ENCODE data around the gene TNNC1.

Gene TNNC1

DNA sequence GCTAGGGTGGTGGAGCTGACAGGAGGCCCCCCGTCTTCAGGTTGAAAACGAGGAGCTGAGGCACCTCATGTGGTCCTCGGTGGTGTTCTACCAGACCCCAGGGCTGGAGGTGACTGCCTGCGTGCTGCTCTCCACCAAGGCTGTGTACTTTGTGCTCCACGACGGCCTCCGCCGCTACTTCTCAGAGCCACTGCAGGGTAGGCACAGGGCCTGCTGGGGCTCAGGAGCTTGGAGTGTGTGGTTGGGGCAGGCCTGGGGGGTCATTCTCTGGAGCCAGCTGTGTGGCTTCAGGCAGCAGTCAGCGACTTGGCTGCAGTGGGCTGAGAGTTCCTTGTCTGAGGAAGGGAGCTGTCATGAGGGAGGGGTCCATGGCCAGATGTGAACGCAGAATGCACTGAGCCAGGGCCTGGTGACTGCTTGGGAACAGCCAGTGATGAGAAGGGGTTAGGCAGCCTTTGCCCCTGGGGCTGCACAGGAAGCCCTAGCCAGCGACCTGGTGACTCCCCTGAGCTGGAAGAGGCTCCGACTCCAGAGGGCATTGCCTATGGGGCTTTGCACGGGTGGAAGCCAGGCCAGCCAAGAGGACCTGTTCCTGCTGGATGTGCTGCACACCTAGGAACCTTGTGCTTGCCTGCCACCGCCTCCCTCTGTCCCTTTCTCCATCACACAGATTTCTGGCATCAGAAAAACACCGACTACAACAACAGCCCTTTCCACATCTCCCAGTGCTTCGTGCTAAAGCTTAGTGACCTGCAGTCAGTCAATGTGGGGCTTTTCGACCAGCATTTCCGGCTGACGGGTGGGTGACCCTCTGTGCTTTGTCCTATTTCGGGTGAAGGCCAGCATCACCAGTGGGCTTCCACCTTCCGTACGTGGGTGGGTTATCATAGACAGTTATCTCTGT, 36.4 kb upstream of the TNNC1 start:
- H3K36me3 Mint-ChIP-seq, result peaks cover 32 to 51% of the 10 kb centered on the region in 2 donors

GRCh38 chr3:52489453-52489852, 35.6 kb upstream of the TNNC1 start:
- no peak for DNase-seq
- Mint-ChIP-seq H3K4me3 (no peak overlapping the region), H3K36me3 (peaks cover 33 to 56% of the 10 kb centered on the region in 2 donors), H3K4me1 (peaks cover 2 to 4% of the 10 kb centered on the region in 2 donors), H3K27me3 (peaks cover 2 to 3% of the 10 kb centered on the region in 2 donors), H3K27ac (no peak overlapping the region), H3K9me3 (no peaks in the 10 kb centered on the region)
- no peak for ATAC-seq (replicated peaks)

More for the DNA sequence above, 36.4 kb upstream of the TNNC1 start:
- Mint-ChIP-seq H3K27me3 (peaks cover 4 to 7% of the 10 kb centered on the region in 2 donors), H3K4me1 (peaks cover 2 to 7% of the 10 kb centered on the region in 2 donors), H3K9me3 (no peaks in the 10 kb centered on the region), H3K4me3 (no peak overlapping the region), H3K27ac (no peak overlapping the region)
- DNase-seq, result no peak
- ATAC-seq (replicated peaks), result no peak

- Mint-ChIP-seq H3K36me3 (peaks cover 33 to 56% of the 10 kb centered on the region in 2 donors), H3K27ac (no peak overlapping the region), H3K9me3 (no peaks in the 10 kb centered on the region), H3K27me3 (no peaks in the 10 kb centered on the region), H3K4me1 (peaks cover 0 to 2% of the 10 kb centered on the region in 2 donors), H3K4me3 (no peak overlapping the region)
- DNase-seq, result no peak
- no peak for ATAC-seq (replicated peaks)
Observed at GRCh38 chr3:52488746-52489145, 34.9 kb upstream of the TNNC1 start.

- H3K4me1 Mint-ChIP-seq, result peaks cover 0 to 2% of the 10 kb centered on the region in 2 donors
- no peak for DNase-seq
- no peaks in the 10 kb centered on the region for H3K9me3 Mint-ChIP-seq
- no peak for ATAC-seq (replicated peaks)
- H3K36me3 Mint-ChIP-seq, result peaks cover 33 to 56% of the 10 kb centered on the region in 2 donors
- H3K27ac Mint-ChIP-seq, result no peak overlapping the region
- H3K27me3 Mint-ChIP-seq, result no peaks in the 10 kb centered on the region
- no peak overlapping the region for H3K4me3 Mint-ChIP-seq
Observed at GRCh38 chr3:52487788-52488691, 34.2 kb upstream of the TNNC1 start.

- Mint-ChIP-seq H3K27ac (peak overlapping the region; percentile 22), H3K27me3 (no peaks in the 10 kb centered on the region), H3K36me3 (peaks cover 33 to 55% of the 10 kb centered on the region in 2 donors), H3K4me3 (no peak overlapping the region), H3K9me3 (no peaks in the 10 kb centered on the region), H3K4me1 (peaks cover 0 to 2% of the 10 kb centered on the region in 2 donors)
- ATAC-seq (replicated peaks) (no peak), DNase-seq (no peak)
Observed at GRCh38 chr3:52487050-52487787, 33.4 kb upstream of the TNNC1 start.

DNA sequence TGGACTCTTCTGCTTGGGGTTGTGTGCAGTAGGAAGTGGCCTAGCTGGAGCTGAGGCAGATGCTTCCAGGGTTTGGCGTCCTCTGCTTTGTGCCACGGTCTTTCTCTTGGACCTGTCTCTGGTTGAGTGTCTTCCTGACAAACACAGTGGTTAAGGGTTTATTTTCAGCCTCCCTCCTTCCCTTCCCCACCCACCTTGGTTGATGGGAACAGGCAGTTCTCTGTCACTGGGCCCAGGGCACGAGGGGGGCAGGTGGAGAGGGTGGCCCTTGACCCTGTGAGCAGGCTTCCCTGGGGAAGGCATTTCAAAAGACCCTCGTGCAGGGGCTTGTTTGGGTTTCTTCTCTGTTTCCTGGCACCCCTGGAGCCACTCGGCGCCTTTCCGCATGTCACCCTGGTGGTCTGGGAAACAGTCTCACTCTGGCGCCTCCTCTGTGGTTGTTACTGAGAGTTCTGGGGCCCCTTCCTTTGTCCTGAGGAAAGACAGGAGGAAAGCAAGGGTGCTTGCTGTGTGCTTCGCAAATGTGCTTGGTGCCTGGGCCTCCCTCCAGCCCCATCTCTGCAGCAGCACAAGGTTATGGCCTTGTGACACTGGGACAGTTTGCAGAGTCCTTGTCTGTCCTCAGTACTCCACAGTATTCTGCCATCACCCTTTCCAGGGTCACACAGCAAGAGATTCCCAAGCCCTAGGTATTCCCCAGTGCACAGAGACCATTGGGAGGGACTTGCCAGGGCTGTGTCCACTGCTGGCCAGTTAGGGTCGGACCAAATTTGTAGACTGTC, 31.0 kb upstream of the TNNC1 start:
- no peaks in the 10 kb centered on the region for H3K9me3 Mint-ChIP-seq
- no peaks in the 10 kb centered on the region for H3K4me1 Mint-ChIP-seq
- H3K4me3 Mint-ChIP-seq, result no peak overlapping the region
- peaks cover 42 to 60% of the 10 kb centered on the region in 2 donors for H3K36me3 Mint-ChIP-seq
- ATAC-seq (replicated peaks) (no peak), DNase-seq (no peak)
- H3K27ac Mint-ChIP-seq, result no peak overlapping the region
- H3K27me3 Mint-ChIP-seq, result no peaks in the 10 kb centered on the region

- H3K27me3 Mint-ChIP-seq, result no peaks in the 10 kb centered on the region
- no peak overlapping the region for H3K27ac Mint-ChIP-seq
- ATAC-seq (replicated peaks) (no peak), DNase-seq (no peak)
- H3K36me3 Mint-ChIP-seq, result peaks cover 47 to 65% of the 10 kb centered on the region in 2 donors
- no peaks in the 10 kb centered on the region for H3K4me1 Mint-ChIP-seq
- H3K4me3 Mint-ChIP-seq, result no peak overlapping the region
- H3K9me3 Mint-ChIP-seq, result no peaks in the 10 kb centered on the region
Observed at GRCh38 chr3:52483577-52484381, 29.9 kb upstream of the TNNC1 start.

- Mint-ChIP-seq H3K4me1 (no peaks in the 10 kb centered on the region), H3K27ac (no peak overlapping the region), H3K9me3 (no peaks in the 10 kb centered on the region), H3K27me3 (no peaks in the 10 kb centered on the region), H3K4me3 (no peak overlapping the region), H3K36me3 (peaks cover 41 to 66% of the 10 kb centered on the region in 2 donors)
- ATAC-seq (replicated peaks), result peak in 1 of 2 donors; percentile 7
- no peak for DNase-seq
Observed at GRCh38 chr3:52483081-52483480, 29.2 kb upstream of the TNNC1 start.

GRCh38 chr3:52481819-52482521, 28.1 kb upstream of the TNNC1 start:
- Mint-ChIP-seq H3K4me1 (no peaks in the 10 kb centered on the region), H3K4me3 (no peak overlapping the region), H3K27me3 (no peaks in the 10 kb centered on the region), H3K27ac (no peak overlapping the region), H3K9me3 (no peaks in the 10 kb centered on the region), H3K36me3 (peaks cover 36 to 62% of the 10 kb centered on the region in 2 donors)
- DNase-seq, result no peak
- no peak for ATAC-seq (replicated peaks)

DNA sequence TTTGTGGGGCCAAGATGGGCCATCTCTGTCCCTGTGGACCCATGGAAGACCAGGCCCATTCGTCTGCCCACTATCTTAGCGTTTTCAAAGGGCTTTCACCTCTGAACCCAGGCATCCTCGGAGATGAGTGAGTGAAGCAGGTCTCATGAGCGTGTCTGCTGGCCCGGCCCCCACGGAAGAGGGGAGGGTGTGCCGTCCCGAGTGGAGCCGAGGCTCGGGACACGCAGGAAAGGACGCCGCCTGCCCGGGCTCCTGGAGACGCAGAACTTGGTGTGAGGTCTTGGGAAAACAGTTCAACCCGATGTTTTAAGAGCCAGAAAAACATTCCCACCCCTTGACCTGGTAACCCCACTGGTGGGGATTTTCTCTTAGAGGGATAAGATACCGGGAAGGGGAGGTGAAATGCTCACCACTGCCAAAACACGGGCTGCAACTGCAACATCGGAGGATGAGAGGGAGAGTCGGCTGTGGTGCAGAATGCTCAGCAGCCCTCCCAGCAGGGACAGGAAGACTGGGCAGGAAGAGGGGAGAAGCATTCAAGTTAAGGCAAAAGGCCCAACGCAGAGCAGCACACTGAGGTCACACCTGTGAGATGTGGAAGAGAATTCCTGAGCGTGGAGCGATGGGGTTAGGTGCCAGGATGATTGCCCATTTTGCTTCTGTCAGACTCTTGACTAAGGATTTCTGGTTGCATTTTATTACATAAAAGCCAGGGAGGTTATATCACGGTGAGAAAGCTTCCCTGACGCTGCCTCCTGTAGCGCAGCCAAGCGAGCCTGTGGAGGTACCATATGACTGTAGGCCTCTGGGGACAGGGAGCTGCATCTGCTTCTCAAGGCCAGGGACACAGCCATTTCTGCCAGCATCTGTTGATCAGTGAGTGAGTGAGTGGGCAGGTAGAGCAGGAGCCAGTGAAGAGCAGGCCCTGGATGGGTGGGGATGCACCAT, 27.2 kb upstream of the TNNC1 start:
- H3K27ac Mint-ChIP-seq, result peak overlapping the region; percentile 33
- no peak for ATAC-seq (replicated peaks)
- H3K27me3 Mint-ChIP-seq, result no peaks in the 10 kb centered on the region

DNA sequence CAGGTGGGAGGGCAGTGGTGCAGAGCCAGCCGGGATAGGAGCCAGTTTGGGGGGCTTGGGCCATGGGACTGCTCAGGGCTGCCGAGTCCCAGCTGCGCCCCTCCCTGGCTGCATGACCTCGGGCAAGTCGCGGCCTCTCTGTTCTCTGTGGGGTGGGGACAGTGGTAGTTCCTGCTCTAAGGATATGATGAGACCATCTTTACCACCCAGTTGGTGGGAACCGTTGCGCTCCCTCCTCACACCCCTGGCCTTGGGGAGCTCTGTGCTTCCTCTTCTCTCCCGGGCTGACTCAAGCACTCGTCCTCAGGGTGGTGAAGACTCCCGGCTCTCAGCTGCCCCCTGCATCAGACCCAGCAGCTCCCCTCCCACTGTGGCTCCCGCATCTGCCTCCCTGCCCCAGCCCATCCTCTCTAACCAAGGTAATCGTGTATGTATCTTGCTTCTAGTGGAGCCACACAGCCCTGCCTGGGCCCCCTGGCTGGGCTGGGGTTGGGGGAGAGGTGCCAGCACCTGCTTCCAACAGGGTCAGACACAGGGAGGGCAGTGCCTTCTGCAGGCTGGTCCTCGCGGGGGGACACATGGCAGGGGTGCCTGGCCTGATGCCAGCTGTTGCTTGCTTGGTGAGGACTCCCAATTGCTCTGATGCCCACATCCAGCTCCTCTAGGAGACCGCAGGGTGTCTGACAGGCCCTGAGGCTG, 26.2 kb upstream of the TNNC1 start:
- DNase-seq, result no peak
- H3K36me3 Mint-ChIP-seq, result peaks cover 43 to 60% of the 10 kb centered on the region in 2 donors
- peak overlapping the region; percentile 56 for H3K27ac Mint-ChIP-seq

More for the DNA sequence above, 27.2 kb upstream of the TNNC1 start:
- Mint-ChIP-seq H3K4me1 (no peaks in the 10 kb centered on the region), H3K4me3 (no peak overlapping the region), H3K9me3 (no peaks in the 10 kb centered on the region), H3K36me3 (peaks cover 38 to 58% of the 10 kb centered on the region in 2 donors)
- DNase-seq, result no peak

More for the DNA sequence above, 26.2 kb upstream of the TNNC1 start:
- no peaks in the 10 kb centered on the region for H3K4me1 Mint-ChIP-seq
- no peak for ATAC-seq (replicated peaks)
- H3K9me3 Mint-ChIP-seq, result no peaks in the 10 kb centered on the region
- H3K4me3 Mint-ChIP-seq, result no peak overlapping the region
- H3K27me3 Mint-ChIP-seq, result no peaks in the 10 kb centered on the region
